Liver (tissue), 9 donors: ENCODE data around the gene DYNC1H1. TPM values are rescaled to one million over a fixed set of nuclear protein-coding genes. Genes with fewer than 3 reads are reported as not detected.

Source experiments
- DNase-seq: peaks from one replicate; pipeline ENCODE4 v3.0.0-alpha.2; 2017; ENCODE audit warnings: low spot score
- H3K27ac ChIP-seq, 2 donors: one replicate each; pipeline ENCODE4 v1.7.0; 2013; ENCODE audit warnings: inconsistent platforms in 2 of 2, low read length in 2 of 2, control low read depth in 1 of 2, low read depth in 1 of 2, mild to moderate bottlenecking in 1 of 2
- H3K27me3 ChIP-seq, 4 donors: one replicate each; pipeline versions ENCODE4 v1.6.1 to v1.7.0; 2013; ENCODE audit warnings: low read length in 3 of 4, inconsistent platforms in 1 of 4, mild to moderate bottlenecking in 1 of 4, moderate library complexity in 1 of 4; ENCODE audit not compliant: control insufficient read depth in 4 of 4, insufficient read depth in 4 of 4
- H3K36me3 ChIP-seq, 4 donors: one replicate each; pipeline versions ENCODE4 v1.6.1 to v1.7.0; 2013; ENCODE audit warnings: low read length in 3 of 4, mild to moderate bottlenecking in 3 of 4, low read depth in 1 of 4, moderate library complexity in 1 of 4; ENCODE audit not compliant: control insufficient read depth in 4 of 4, insufficient read depth in 3 of 4
- H3K4me1 ChIP-seq, 4 donors: one replicate each; pipeline versions ENCODE4 v1.6.1 to v1.7.0; 2013; ENCODE audit warnings: low read length in 3 of 4, mild to moderate bottlenecking in 3 of 4, moderate library complexity in 1 of 4; ENCODE audit not compliant: control insufficient read depth in 4 of 4, insufficient read depth in 4 of 4
- H3K4me3 ChIP-seq, 3 donors: one replicate each; pipeline versions ENCODE4 v1.6.1 to v1.7.0; 2013; ENCODE audit warnings: low read length in 3 of 3, control low read depth in 1 of 3, low read depth in 1 of 3, mild to moderate bottlenecking in 1 of 3
- H3K9ac ChIP-seq, 2 donors: one replicate each; pipeline ENCODE4 v1.7.0; 2013; ENCODE audit warnings: low read length in 2 of 2, mild to moderate bottlenecking in 2 of 2, moderate library complexity in 2 of 2, control low read depth in 1 of 2, low read depth in 1 of 2
- H3K9me3 ChIP-seq, 4 donors: one replicate each; pipeline versions ENCODE4 v1.6.1 to v1.7.0; 2013; ENCODE audit warnings: low read length in 3 of 4; ENCODE audit not compliant: control insufficient read depth in 4 of 4
- EGR1 ChIP-seq, 2 donors: IDR thresholded peaks; 2 replicates each; pipeline ENCODE4 v1.6.1; 2016 to 2018; ENCODE audit warnings: antibody characterized with exemption in 2 of 2, low read depth in 2 of 2
- FOXA1 ChIP-seq: IDR thresholded peaks from 2 replicates; pipeline ENCODE4 v1.6.1; 2016; ENCODE audit warnings: antibody characterized with exemption
- FOXA2 ChIP-seq: IDR thresholded peaks from 2 replicates; pipeline ENCODE4 v1.6.1; 2016; ENCODE audit warnings: antibody characterized with exemption
- GABPA ChIP-seq, 2 donors: IDR thresholded peaks in 1 of 2; conservative IDR thresholded peaks in 1 of 2; 2 replicates each; pipeline ENCODE4 v1.6.1; 2016; ENCODE audit warnings: antibody characterized with exemption in 2 of 2, mild to moderate bottlenecking in 1 of 2, moderate library complexity in 1 of 2
- HNF4A ChIP-seq, 2 donors: conservative IDR thresholded peaks; 2 replicates each; pipeline ENCODE4 v1.6.1; 2016; ENCODE audit warnings: antibody characterized with exemption in 2 of 2, mild to moderate bottlenecking in 2 of 2
- HNF4G ChIP-seq: IDR thresholded peaks from 2 replicates; pipeline ENCODE4 v1.6.1; 2016; ENCODE audit warnings: antibody characterized with exemption
- JUND ChIP-seq, 2 donors: IDR thresholded peaks; 2 replicates each; pipeline ENCODE4 v1.6.1; 2016; ENCODE audit warnings: antibody characterized with exemption in 2 of 2
- RAD21 ChIP-seq, 2 donors: IDR thresholded peaks; 2 replicates each; pipeline ENCODE4 v1.6.1; 2016; ENCODE audit warnings: antibody characterized with exemption in 2 of 2, mild to moderate bottlenecking in 2 of 2
- SP1 ChIP-seq: IDR thresholded peaks from 2 replicates; pipeline ENCODE4 v1.6.1; 2018; ENCODE audit warnings: antibody characterized with exemption, mild to moderate bottlenecking
- TAF1 ChIP-seq: conservative IDR thresholded peaks from 2 replicates; pipeline ENCODE4 v1.6.1; 2016; ENCODE audit warnings: antibody characterized with exemption, mild to moderate bottlenecking
- YY1 ChIP-seq: IDR thresholded peaks from 2 replicates; pipeline ENCODE4 v1.6.1; 2016; ENCODE audit warnings: antibody characterized with exemption, mild to moderate bottlenecking
- WGBS: extraction: QIAGEN DNeasy Blood & Tissue Kit; methylation state at CpG from one replicate; pipeline ENCODE4 v1.1.7; 2013; 5-methylcytosine and 5-hydroxymethylcytosine counted together
- polyA plus RNA-seq, 2 donors: library from polyadenylated mRNA; stranded (reverse) in 1 of 2; unstranded in 1 of 2; fragments of 200-250 nt in 1 of 2; fragments of >200 nt in 1 of 2; fragmentation: Nextera tagmentation in 1 of 2; extraction: Ambion mirVana in 1 of 2; gene quantifications; one replicate each; pipeline versions ENCODE4 v1.2.1 to v1.2.3, GENCODE V29; 2013 to 2015
- total RNA-seq, 2 donors: library from RNA; depleted of rRNA; stranded (reverse); fragments of >200 nt; gene quantifications; one replicate each; pipeline ENCODE4 v1.2.3, GENCODE V29; 2014
- TF ChIP-seq, protein P1 (sequence below): IDR thresholded peaks from 2 replicates; pipeline ENCODE4 v1.6.1; 2016; ENCODE audit warnings: antibody characterized with exemption
- TF ChIP-seq, protein P2 (sequence below): IDR thresholded peaks from 2 replicates; pipeline ENCODE4 v1.6.1; 2016; ENCODE audit warnings: antibody characterized with exemption
- TF ChIP-seq, protein P3 (sequence below): fragments of 150-350 bp; IDR thresholded peaks from 2 replicates; pipeline ENCODE4 v1.5.1; 2017; ENCODE audit warnings: improper control_type of control experiment, low read depth, low read length; ENCODE audit not compliant: missing input control
- TF ChIP-seq, protein P4 (sequence below): IDR thresholded peaks from 2 replicates; pipeline ENCODE4 v1.6.1; 2016; ENCODE audit warnings: antibody characterized with exemption, mild to moderate bottlenecking
- TF ChIP-seq, protein P5 (sequence below): IDR thresholded peaks from 2 replicates; pipeline ENCODE4 v1.6.1; 2016; ENCODE audit warnings: antibody characterized with exemption
- donor health status: healthy.
- donor health status: healthy.
- donor health status: healthy.
- donor health status: healthy.
- donor health status: healthy.

DYNC1H1 gene
- total and polyA plus RNA-seq, 4 donors, result 50.3 to 201 (median 82.6) TPM

DNA sequence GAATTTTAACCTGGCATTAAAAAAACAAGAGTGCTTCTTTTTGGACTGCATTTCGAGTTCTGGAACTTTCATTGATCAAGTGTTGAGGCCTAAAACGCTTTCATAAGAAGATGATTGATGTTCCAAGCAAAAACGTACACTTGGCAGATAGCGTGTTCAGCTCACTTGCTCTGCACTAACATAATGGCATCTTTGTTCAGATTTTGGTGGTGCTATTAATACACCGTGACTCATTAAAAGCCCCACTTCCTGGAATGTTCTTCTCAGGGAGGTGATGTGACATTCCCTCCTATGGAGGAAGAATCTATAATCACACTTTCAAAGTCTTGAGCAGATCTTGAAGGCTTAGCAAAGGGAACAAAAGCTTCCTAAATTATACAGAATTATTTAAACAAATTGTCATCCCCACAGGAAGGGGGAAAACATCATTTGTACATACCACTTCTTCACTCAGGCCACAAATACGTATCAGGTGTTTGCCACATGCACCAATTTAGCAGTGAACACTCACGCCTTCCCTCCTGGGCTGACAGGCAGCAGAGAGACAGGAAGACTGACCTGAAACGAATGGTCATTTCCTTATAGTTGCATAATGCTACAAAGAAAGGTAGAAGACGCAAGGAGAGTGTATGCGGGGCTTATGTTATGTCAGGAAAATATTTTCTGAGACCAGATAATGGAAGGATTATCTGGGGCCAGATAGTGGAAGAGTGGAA, 107.1 kb downstream of the DYNC1H1 start:
- H3K36me3 ChIP-seq, result peaks cover 0 to 3% (median 0%) of the 10 kb centered on the region in 4 donors
- WGBS, result 78% methylated on average over 10 of the region's 10 CpGs
- no peaks in the 10 kb centered on the region for H3K9me3 ChIP-seq
- TF ChIP-seq, protein P1, sequence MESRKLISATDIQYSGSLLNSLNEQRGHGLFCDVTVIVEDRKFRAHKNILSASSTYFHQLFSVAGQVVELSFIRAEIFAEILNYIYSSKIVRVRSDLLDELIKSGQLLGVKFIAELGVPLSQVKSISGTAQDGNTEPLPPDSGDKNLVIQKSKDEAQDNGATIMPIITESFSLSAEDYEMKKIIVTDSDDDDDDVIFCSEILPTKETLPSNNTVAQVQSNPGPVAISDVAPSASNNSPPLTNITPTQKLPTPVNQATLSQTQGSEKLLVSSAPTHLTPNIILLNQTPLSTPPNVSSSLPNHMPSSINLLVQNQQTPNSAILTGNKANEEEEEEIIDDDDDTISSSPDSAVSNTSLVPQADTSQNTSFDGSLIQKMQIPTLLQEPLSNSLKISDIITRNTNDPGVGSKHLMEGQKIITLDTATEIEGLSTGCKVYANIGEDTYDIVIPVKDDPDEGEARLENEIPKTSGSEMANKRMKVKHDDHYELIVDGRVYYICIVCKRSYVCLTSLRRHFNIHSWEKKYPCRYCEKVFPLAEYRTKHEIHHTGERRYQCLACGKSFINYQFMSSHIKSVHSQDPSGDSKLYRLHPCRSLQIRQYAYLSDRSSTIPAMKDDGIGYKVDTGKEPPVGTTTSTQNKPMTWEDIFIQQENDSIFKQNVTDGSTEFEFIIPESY, result no peak
- TF ChIP-seq EGR1 (IDR thresholded peaks at IDR 0.05; ENCODE audit: low read depth in 2 of 2) (no peak), JUND (IDR thresholded peaks at IDR 0.05) (no peak), TAF1 (no peak), SP1 (no peak), YY1 (no peak), FOXA1 (no peak), HNF4G (no peak), HNF4A (conservative IDR thresholded peaks at IDR 0.05) (no peak), RAD21 (IDR thresholded peaks at IDR 0.05) (no peak), GABPA (IDR thresholded peaks at IDR 0.05 in 1 of 2, conservative IDR thresholded peaks at IDR 0.05 in 1 of 2) (no peak), FOXA2 (no peak)
- TF ChIP-seq, protein P2, sequence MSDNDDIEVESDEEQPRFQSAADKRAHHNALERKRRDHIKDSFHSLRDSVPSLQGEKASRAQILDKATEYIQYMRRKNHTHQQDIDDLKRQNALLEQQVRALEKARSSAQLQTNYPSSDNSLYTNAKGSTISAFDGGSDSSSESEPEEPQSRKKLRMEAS, result no peak
- TF ChIP-seq, protein P3, sequence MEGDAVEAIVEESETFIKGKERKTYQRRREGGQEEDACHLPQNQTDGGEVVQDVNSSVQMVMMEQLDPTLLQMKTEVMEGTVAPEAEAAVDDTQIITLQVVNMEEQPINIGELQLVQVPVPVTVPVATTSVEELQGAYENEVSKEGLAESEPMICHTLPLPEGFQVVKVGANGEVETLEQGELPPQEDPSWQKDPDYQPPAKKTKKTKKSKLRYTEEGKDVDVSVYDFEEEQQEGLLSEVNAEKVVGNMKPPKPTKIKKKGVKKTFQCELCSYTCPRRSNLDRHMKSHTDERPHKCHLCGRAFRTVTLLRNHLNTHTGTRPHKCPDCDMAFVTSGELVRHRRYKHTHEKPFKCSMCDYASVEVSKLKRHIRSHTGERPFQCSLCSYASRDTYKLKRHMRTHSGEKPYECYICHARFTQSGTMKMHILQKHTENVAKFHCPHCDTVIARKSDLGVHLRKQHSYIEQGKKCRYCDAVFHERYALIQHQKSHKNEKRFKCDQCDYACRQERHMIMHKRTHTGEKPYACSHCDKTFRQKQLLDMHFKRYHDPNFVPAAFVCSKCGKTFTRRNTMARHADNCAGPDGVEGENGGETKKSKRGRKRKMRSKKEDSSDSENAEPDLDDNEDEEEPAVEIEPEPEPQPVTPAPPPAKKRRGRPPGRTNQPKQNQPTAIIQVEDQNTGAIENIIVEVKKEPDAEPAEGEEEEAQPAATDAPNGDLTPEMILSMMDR, result no peak
- TF ChIP-seq, protein P4, sequence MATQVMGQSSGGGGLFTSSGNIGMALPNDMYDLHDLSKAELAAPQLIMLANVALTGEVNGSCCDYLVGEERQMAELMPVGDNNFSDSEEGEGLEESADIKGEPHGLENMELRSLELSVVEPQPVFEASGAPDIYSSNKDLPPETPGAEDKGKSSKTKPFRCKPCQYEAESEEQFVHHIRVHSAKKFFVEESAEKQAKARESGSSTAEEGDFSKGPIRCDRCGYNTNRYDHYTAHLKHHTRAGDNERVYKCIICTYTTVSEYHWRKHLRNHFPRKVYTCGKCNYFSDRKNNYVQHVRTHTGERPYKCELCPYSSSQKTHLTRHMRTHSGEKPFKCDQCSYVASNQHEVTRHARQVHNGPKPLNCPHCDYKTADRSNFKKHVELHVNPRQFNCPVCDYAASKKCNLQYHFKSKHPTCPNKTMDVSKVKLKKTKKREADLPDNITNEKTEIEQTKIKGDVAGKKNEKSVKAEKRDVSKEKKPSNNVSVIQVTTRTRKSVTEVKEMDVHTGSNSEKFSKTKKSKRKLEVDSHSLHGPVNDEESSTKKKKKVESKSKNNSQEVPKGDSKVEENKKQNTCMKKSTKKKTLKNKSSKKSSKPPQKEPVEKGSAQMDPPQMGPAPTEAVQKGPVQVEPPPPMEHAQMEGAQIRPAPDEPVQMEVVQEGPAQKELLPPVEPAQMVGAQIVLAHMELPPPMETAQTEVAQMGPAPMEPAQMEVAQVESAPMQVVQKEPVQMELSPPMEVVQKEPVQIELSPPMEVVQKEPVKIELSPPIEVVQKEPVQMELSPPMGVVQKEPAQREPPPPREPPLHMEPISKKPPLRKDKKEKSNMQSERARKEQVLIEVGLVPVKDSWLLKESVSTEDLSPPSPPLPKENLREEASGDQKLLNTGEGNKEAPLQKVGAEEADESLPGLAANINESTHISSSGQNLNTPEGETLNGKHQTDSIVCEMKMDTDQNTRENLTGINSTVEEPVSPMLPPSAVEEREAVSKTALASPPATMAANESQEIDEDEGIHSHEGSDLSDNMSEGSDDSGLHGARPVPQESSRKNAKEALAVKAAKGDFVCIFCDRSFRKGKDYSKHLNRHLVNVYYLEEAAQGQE, result no peak
- TF ChIP-seq, protein P5, sequence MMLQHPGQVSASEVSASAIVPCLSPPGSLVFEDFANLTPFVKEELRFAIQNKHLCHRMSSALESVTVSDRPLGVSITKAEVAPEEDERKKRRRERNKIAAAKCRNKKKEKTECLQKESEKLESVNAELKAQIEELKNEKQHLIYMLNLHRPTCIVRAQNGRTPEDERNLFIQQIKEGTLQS, result no peak
- no peak overlapping the region for H3K27ac ChIP-seq
- DNase-seq, result no peak
- no peak overlapping the region for H3K9ac ChIP-seq
- no peaks in the 10 kb centered on the region for H3K4me1 ChIP-seq
- no peaks in the 10 kb centered on the region for H3K27me3 ChIP-seq
- H3K4me3 ChIP-seq, result no peak overlapping the region
